Measurements from ENCODE around the gene RBM47. TPM values are rescaled to one million over a fixed set of nuclear protein-coding genes. Genes with fewer than 3 reads are reported as not detected.

Gene RBM47
- total RNA-seq, 1 experiment from 2014 or later = 70.3 TPM

DNA sequence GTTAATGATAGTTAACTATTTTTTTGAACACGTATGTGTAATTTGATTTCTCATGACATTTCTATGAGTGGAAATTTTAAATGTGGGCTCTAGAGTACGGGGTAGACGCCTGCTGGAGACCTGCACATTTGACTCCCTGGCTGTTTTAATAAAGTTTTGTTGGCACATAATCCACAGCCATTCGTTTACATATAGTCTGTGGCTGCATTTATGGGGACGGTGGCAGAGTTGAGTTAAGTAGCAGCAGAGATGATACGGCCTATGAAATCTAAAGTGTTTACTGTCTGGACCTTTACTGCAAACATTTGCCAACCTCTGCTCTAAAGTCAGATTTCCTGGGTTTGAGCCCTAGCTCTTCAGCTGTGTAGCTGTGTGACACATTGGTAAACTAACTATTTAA is 175.8 kb downstream of the RBM47 start:
- Mint-ChIP-seq H3K9me3 (no peaks in the 10 kb centered on the region), H3K4me3 (no peak overlapping the region), H3K4me1 (peaks cover 24 to 29% of the 10 kb centered on the region in 2 experiments), H3K36me3 (ENCODE audit: insufficient read depth in 1 of 3, low read depth in 3 of 3) (peaks cover 0 to 16% (median 7%) of the 10 kb centered on the region in 3 experiments; a peak in 5 of 7 replicates), H3K27ac (peak overlapping the region in 1 of 3 experiments; percentile 12; a peak in 1 of 7 replicates), H3K27me3 (ENCODE audit: low read depth) (no peaks in the 10 kb centered on the region)
- Histone ChIP-seq H3K56ac (ENCODE audit: insufficient read length, low read depth, low read length) (no peak overlapping the region), H3K27ac (ENCODE audit: insufficient read length, low read depth, low read length) (no peak overlapping the region), H3K14ac (ENCODE audit: insufficient read depth, low read length) (no peak overlapping the region), H3K4me2 (ENCODE audit: insufficient read depth, insufficient read length, low read length) (no peak overlapping the region), H3K79me1 (ENCODE audit: insufficient read depth, low read depth, low read length, poor library complexity, severe bottlenecking) (no peaks in the 10 kb centered on the region), H2BK5ac (ENCODE audit: insufficient read length, low read length) (no peak overlapping the region), H2BK12ac (ENCODE audit: insufficient read length, low read depth, low read length) (no peak overlapping the region), H2AFZ (ENCODE audit: low read length) (no peak overlapping the region), H3K23ac (ENCODE audit: insufficient read length, low read depth, low read length) (no peak overlapping the region), H3K27me3 (ENCODE audit: insufficient read depth, low read length) (no peaks in the 10 kb centered on the region), H4K8ac (replicated peaks; ENCODE audit: insufficient read length, low read depth, low read length) (no peak overlapping the region), H2AK5ac (ENCODE audit: insufficient read length, low read length) (no peak overlapping the region), H2BK20ac (ENCODE audit: low read depth, low read length, poor library complexity, severe bottlenecking) (no peak overlapping the region), H3K9ac (ENCODE audit: extremely low read depth, insufficient read length, low read length) (no peak overlapping the region), H3K18ac (ENCODE audit: insufficient read length, low read depth, low read length) (no peak overlapping the region), H3K9me3 (ENCODE audit: control insufficient read depth, low read depth, low read length) (no peaks in the 10 kb centered on the region), H3K4ac (ENCODE audit: low read depth, low read length) (no peak overlapping the region), H2BK15ac (ENCODE audit: low read depth, low read length) (no peak overlapping the region), H3T11ph (ENCODE audit: low read length) (no peak overlapping the region), H4K20me1 (ENCODE audit: control insufficient read depth, insufficient read depth, insufficient read length) (no peaks in the 10 kb centered on the region), H2BK120ac (ENCODE audit: low read depth, low read length, poor library complexity, severe bottlenecking) (no peak overlapping the region), H3K4me1 (ENCODE audit: insufficient read depth, low read length) (peaks cover 5% of the 10 kb centered on the region; the same call in 1 of the 2 replicates), H4K5ac (ENCODE audit: insufficient read length, low read depth, low read length) (no peak overlapping the region), H3K79me2 (ENCODE audit: insufficient read depth, low read length) (no peaks in the 10 kb centered on the region), H3K23me2 (ENCODE audit: insufficient read length, low read depth, low read length, poor library complexity, severe bottlenecking) (no peaks in the 10 kb centered on the region), H4K91ac (ENCODE audit: insufficient read length, low read depth, low read length) (no peak overlapping the region)
- no CpG with 5 or more reads among the region's 6 CpGs for WGBS (ENCODE audit: extremely low coverage, insufficient read length, low lambda C conversion rate)
- no peak for TF ChIP-seq CTCF (conservative IDR thresholded peaks at IDR 0.05)
- no peak for DNase-seq

Measured in H9 (cell line).